HG02981 (cell line): ENCODE measurements around the gene HPS1.

Experiments
- ATAC-seq: cut with Tn5 transposase; IDR thresholded peaks from one replicate; pipeline ENCODE4 v1.9.1; 2021; ENCODE audit warnings: mild to moderate bottlenecking, moderate library complexity; ENCODE audit not compliant: unreplicated experiment

Gene HPS1

GRCh38 chr10:98433881-98434732 is 12.6 kb downstream of the HPS1 start:
- no peak for ATAC-seq

- no peak for ATAC-seq
Observed at GRCh38 chr10:98433371-98433770, 13.4 kb downstream of the HPS1 start.

- ATAC-seq = no peak
Observed at GRCh38 chr10:98432330-98432729, 14.4 kb downstream of the HPS1 start.

GRCh38 chr10:98431016-98431415 is 15.7 kb downstream of the HPS1 start:
- ATAC-seq = no peak

GRCh38 chr10:98430427-98430826 is 16.3 kb downstream of the HPS1 start:
- no peak for ATAC-seq

GRCh38 chr10:98429320-98430072 is 17.2 kb downstream of the HPS1 start:
- no peak for ATAC-seq

- no peak for ATAC-seq
Observed at GRCh38 chr10:98427011-98427515, 19.7 kb downstream of the HPS1 start.

- ATAC-seq = peak; percentile 73
Observed at GRCh38 chr10:98425511-98426352, 21.0 kb downstream of the HPS1 start.

- ATAC-seq = no peak
Observed at GRCh38 chr10:98424295-98425254, 22.2 kb downstream of the HPS1 start.

GRCh38 chr10:98423691-98424120 is 23.0 kb downstream of the HPS1 start:
- no peak for ATAC-seq

GRCh38 chr10:98422182-98422581 is 24.6 kb downstream of the HPS1 start:
- ATAC-seq = no peak

- no peak for ATAC-seq
Observed at GRCh38 chr10:98420786-98421185, 25.9 kb downstream of the HPS1 start.

- no peak for ATAC-seq
Observed at GRCh38 chr10:98419469-98420261, 27.1 kb downstream of the HPS1 start.

GRCh38 chr10:98418665-98419468 is 27.9 kb downstream of the HPS1 start:
- ATAC-seq = no peak

- no peak for ATAC-seq
Observed at GRCh38 chr10:98417973-98418664, 28.6 kb downstream of the HPS1 start.

- no peak for ATAC-seq
Observed at GRCh38 chr10:98417481-98417959, 29.2 kb downstream of the HPS1 start.

GRCh38 chr10:98416606-98417388 is 29.9 kb downstream of the HPS1 start:
- ATAC-seq = no peak
